ENCODE results near the gene LPAR2.

The LPAR2 gene

DNA sequence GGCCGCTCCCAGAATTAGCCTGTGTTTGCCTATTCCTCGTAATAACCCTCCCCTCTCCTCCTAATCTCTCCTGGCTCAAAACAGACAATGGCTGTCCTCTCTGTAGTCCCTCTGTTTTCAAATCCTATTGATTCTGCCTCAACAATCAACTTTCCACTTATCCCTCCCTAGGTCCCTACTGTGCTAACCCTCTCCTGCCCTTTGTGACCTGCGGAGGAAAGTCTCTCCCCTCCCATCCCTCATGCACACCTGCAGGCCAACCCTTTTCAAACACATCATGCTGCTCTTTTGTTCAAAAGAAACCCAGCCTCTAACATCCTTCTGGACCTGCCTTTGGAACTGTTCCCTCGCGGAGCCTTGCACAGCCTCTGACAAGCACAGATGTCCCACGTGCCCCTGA is 52.6 kb downstream of the LPAR2 start:
- no peak overlapping the region for H2AFZ ChIP-seq (ENCODE audit: low read length)
- H3F3A ChIP-seq (ENCODE audit: low read depth) = no peaks in the 10 kb centered on the region
- H3K4me1 ChIP-seq (ENCODE audit: insufficient read depth, low read length, poor library complexity, severe bottlenecking) = no peaks in the 10 kb centered on the region
- no peaks in the 10 kb centered on the region for H4K20me1 ChIP-seq (ENCODE audit: insufficient read depth, low read length, poor library complexity, severe bottlenecking)
- H3K9me2 ChIP-seq (replicated peaks; ENCODE audit: low read depth, low read length) = no peaks in the 10 kb centered on the region
- H3K9ac ChIP-seq (ENCODE audit: low read depth, low read length, poor library complexity, severe bottlenecking) = no peak overlapping the region
- no peak for TF ChIP-seq EZH2phosphoT487 (IDR thresholded peaks at IDR 0.05; ENCODE audit: borderline replicate concordance)
- TF ChIP-seq, protein P1, sequence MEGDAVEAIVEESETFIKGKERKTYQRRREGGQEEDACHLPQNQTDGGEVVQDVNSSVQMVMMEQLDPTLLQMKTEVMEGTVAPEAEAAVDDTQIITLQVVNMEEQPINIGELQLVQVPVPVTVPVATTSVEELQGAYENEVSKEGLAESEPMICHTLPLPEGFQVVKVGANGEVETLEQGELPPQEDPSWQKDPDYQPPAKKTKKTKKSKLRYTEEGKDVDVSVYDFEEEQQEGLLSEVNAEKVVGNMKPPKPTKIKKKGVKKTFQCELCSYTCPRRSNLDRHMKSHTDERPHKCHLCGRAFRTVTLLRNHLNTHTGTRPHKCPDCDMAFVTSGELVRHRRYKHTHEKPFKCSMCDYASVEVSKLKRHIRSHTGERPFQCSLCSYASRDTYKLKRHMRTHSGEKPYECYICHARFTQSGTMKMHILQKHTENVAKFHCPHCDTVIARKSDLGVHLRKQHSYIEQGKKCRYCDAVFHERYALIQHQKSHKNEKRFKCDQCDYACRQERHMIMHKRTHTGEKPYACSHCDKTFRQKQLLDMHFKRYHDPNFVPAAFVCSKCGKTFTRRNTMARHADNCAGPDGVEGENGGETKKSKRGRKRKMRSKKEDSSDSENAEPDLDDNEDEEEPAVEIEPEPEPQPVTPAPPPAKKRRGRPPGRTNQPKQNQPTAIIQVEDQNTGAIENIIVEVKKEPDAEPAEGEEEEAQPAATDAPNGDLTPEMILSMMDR (conservative IDR thresholded peaks at IDR 0.05; ENCODE audit: low read length) = no peak
- no peaks in the 10 kb centered on the region for H3K36me3 ChIP-seq (ENCODE audit: insufficient read depth, low read length)
- no peak overlapping the region for H3K4me3 ChIP-seq (ENCODE audit: low read length, poor library complexity, severe bottlenecking)
- no peaks in the 10 kb centered on the region for H3K9me3 ChIP-seq (ENCODE audit: insufficient read depth, low read depth, low read length)
- H3K4me2 ChIP-seq (ENCODE audit: low read depth, low read length, poor library complexity, severe bottlenecking) = no peak overlapping the region
- H3K79me2 ChIP-seq (ENCODE audit: insufficient read depth, low read length) = no peaks in the 10 kb centered on the region
- H3K27me3 ChIP-seq (ENCODE audit: insufficient read depth, low read length, poor library complexity, severe bottlenecking) = no peaks in the 10 kb centered on the region
